Activated T-helper 1 cell treated with Interleukin-2 at 50 U/mL for 16 hours (primary cell): Measurements from ENCODE around the gene TEDC1.

Experiments used
- DNase-seq: peaks from one replicate; pipeline ENCODE4 v3.0.0-alpha.2; 2020; ENCODE audit warnings: low read depth

The TEDC1 gene, protein sequence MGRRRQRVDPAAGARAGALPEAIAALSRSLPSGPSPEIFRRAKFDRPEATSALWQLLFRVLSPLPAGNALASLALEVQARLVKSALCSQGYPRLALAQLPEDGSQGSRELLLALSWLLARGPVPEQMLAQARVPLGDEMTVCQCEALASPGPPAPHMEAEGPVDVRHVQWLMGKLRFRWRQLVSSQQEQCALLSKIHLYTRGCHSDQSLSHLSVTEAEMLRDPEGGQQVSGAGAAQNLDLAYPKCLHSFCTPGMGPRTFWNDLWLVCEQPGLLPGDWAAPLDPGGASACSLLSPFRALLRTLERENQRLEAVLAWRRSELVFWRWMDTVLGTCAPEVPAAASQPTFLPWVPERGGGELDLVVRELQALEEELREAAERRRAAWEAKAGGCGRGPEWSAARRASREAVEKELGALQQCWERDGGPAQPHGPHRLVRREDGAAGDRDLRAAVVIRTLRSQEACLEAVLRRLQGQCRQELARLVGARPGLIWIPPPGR

DNA sequence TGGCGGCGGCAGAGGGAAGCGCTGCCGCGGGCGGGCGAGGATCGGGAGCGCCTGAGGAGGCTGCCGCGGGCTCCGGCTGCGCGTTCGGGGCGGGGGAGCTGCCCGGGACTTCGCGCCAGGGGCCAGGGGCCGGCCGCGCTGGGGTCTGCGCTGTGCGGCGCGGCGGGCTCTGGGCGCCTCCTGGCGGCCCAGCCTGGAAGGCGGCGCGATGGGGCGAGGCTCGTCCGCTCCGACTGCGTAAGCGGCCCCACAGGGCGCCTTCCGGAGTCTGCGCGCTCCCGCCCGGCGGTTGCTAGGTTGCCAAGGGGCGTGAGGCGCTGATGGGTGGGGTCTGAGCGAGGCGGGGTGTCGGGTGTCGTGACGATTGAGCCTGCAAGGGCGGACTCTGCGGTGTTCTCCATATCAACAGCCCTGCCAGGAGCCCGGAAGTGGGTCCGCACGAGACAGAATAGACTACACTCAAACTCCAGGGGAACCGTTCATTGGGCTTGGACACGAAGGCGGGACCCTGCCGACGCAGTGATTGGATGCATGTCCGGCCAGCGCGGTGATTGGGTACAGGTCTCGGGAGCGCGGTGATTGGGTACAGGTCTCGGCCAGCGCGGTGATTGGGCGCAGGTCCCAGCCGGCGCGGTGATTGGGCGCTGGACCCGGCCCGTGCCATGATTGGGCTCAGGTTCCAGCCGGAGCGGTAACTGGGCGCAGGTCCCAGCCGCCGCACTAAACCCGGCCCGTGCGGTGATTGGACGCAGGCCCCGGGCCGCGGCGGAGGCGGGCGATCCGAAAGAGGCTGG is at the start of gene TEDC1:
TSS of gene TEDC1 (plus strand) at position 675 of the 794 bp plus-strand sequence. CDS start 130 bp downstream, outside the sequence.
- DNase-seq, result peak; percentile 98

DNA sequence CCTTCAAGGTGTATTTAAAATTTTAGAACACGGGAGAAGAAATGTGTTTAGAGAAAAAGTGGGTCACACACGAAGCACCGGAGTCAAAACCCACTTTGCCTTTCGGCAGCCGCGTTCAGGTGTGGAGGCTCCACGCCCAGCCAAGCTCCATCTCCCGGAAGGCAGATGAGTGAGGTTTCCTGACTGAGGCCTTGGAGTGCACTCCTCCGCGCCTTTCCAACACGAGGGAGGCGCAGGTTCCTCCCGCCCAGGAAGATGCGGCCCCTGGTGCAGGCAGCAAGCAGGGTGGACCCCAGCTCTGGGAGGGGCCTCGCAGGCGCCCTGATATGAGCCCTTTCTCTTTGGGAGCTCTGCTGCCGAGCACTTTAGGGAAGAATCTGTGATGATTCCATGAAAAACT is 48.9 kb upstream of the TEDC1 start:
- DNase-seq, result no peak

DNA sequence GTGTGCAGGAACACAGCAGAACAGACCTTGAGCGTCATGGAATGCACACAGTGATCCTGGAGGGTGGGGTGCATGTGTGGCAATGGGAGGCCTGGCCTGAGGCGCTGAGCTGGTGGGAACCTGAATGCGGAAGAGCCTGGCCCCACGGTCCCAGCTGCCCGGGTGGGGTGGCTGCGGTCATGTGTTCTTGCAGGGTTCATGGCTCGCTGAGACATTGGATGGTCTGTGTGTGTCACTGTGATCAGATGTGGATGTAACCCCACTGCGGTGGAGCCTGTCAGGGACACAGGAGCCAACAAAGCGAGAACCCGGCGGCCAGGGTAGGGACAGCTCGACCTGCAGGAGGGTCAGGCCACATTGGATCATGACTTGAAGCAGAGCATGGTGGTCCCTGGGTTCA is 48.2 kb upstream of the TEDC1 start:
- DNase-seq, result no peak

DNA sequence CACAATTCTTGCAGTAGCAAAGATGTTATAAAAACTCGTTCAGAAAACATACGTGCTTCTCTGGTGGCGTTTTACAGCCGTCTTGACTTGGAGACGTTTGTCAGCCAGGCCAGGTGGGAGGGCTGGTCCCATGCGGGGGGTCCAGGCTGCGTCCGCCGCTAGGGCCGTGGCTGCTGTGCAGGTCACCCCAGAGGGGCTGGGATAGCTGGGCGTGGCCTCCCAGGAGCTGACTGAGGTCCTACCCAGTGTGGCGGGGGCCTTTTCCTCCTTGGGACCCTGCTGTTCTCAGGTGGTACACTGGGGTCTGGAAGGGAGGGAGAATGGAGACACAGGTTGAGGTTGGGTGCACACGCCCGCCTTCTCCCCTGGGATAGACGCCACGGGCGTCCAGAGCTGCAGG is 46.2 kb upstream of the TEDC1 start:
- DNase-seq, result no peak

DNA sequence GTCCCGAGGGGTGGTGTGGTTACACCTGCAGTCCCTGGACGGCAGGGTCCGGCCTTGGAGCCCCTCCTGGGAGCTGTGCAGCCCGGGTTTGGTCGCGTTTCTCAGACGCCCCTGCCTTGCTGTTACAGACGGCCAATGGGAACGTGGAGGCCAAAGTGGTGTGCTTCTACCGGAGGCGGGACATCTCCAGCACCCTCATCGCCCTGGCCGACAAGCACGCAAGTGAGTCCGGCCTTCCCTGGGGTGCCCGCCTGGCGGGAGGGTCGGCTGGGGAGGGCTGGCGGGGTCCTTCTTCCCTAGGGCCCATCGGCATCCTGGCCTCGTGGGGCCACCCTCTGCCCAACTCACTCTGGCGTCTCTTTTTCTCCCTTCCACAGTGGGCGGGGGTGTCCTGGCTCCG is 45.8 kb upstream of the TEDC1 start:
- no peak for DNase-seq

DNA sequence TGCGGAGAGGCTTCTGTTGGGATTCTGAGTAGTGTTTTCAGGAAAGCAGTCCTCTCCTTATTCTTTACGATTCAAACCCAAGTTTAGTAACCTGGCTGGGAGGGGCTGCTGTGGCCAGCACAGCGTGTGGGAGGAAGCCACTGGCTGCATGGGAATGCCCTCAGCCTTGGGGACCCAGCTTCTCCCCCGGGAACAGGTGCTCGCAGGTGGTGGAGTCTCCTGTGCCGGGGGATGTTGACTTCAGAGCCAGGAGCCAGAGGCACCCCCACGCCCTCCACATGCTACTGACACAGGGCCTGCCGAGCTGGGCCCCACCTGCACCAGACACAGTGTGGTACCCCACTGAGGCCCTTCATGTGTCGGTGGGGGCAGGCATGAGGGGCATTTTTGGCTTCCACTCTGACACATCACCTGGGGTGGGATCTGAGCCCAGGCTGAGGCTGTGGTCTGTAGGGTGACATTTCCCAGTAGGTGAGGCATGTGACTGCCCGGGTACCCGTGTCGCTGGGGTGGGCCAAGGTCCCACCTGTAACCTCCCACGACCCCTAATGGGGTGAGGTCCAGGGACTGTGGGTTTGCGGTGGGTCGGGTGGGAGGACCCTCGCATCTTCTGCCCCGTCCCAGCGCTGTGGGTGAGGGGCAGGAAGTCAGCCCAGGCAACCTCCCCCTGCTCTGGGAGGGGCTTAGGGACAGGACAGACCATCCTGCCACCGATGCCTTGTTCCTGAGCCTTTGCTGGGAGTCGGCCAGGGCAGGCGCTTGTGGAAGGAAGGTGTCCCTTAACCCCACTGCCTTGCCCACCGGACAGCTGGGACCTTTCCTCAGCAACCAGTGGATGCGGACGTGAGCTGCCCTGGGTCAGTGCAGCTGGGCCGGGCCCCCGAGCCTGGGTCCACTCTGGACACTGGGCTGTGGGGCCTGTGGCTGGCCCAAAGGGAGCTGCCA is 44.9 kb upstream of the TEDC1 start:
- no peak for DNase-seq

DNA sequence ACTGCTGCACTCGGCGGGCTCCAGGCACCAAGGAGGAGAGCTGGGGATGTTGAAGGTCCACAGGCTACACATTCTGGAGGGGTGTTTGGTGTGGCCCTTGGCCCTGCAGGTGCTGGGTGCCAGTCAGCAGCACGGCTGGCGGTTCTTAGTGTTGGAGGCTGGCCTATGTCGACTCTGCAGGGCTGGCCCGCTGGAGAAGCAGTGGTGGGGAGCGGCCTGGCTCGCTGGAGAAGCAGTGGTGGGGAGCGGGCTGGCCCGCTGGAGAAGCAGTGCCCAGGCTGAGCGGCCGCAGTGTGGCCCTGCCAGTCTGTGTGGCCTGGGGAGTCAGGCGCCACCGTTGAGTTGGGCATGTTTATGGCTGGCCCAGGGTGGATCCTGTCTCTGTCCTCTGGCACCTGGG is 44.1 kb upstream of the TEDC1 start:
- DNase-seq, result no peak

DNA sequence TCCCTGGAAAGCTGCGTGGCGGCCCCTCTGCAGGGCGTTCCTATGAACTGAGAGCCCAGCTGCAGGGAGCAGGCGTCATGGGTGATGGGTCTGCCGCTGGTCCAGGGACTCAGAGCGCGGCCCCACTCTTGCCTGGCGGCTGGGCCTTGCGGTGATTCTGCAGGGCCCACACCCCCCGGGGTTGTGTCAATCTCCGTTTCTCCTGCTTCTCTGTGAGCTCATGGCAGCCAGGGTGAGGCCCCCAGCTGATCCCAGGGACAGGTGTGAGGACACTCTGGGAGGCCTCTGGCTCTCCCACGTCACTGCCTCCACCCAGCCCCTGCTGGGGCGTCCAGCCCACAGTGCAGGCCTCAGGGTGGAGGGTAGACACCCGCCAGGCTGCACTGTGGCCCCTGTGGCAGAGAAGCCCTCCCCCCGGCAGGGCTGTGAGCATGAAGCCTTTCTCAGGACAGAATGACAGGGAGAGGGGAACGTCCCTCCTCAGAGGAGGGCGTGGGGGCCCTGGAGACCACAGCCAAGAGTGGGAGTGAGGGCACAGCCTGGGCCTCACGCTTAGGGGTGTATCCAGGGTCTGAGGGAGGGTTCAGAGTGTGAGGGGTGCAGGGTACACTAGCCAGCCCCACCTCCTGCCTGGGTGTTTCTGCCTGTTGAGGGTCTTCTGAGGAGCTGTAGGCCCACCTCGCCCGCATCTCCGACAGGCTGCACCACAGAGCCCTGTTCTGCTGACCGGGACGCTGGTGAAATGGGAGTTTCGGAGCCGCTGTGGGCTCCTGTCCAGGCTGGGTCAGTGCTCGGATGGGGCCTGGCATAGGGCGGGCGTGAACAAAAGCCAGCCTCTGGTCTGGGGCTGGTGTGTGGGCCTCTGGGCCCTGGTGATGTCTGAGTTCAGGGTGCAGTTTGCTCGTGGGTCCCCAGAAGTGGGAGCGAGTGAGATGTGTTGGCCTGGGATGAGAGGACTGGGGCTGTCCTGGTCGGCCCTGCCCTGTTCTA is 43.1 kb upstream of the TEDC1 start:
- DNase-seq, result no peak

DNA sequence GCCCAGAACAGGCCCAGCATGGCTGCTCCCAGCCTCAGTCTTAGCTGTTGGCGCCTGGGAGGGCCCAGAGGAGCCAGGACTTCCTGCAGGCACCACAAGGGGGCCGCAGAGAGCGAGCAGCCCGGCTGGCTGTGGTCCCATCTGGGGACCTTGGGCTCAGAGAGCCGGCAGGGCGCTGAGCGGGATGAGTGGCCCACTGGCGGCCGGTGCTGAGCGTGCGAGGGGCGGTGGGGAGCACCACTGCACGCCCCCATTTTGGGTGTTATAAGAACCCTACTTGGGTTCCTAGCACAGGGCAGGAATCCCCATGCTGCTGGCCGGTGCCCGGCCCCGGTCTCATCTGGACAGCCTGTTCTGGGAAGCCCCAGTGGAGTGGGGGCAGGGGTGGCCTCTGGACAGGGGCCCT is 42.3 kb upstream of the TEDC1 start:
- DNase-seq, result peak; percentile 48

DNA sequence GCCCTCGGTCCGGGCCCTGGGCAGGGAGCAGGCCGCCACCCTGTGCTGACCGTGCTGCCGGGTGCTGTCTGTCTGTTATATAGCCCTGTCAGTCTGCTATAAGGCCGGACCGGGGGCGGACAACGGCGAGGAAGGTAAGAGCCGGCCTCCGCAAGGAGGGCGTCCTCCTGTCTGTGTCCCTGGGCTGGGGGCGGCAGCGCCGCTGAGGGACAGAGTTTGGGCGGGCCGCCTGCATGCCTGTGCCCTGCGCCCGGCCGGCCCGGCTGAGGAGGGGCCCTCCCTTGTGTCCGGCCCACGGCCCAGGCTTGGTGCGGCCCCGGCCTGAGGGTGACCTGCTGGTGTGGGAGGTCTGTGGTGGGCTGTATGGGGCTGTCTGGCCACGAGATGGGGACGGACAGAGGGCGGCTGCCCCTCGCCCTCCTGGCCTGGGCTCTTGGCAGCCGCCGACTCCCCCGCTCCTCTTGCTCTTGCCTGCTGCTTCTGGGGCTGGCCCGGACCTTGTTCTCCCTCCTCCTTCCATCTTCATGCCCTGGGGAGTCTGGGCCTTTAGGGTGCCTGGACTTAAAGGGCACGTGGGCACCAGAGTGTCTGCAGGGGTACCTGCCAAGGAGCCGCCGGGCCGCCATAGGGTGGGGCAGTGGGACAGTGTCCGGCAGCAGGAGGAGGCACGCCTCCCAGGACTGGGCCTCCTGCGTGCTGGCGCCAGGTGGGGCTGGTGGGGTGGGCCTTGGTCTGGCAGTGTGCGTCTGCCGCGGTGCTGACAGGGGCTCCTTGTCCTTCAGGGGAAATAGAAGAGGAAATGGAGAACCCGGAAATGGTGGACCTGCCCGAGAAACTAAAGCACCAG is 41.5 kb upstream of the TEDC1 start:
- no peak for DNase-seq

DNA sequence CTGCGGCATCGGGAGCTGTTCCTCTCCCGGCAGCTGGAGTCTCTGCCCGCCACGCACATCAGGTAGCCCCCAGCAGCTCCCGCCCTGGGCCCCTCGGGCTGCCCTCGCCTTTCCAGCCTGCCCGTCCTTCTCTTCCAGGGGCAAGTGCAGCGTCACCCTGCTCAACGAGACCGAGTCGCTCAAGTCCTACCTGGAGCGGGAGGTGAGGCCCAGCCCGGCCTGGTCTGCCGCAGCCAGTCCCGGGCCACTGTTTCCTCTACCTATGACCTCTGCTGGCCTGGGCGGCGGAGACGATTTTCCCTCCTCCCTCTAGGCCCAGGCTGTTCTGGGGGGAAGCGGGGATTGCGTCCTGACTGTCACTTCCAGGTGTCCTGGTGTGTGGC is 40.9 kb upstream of the TEDC1 start:
- no peak for DNase-seq

DNA sequence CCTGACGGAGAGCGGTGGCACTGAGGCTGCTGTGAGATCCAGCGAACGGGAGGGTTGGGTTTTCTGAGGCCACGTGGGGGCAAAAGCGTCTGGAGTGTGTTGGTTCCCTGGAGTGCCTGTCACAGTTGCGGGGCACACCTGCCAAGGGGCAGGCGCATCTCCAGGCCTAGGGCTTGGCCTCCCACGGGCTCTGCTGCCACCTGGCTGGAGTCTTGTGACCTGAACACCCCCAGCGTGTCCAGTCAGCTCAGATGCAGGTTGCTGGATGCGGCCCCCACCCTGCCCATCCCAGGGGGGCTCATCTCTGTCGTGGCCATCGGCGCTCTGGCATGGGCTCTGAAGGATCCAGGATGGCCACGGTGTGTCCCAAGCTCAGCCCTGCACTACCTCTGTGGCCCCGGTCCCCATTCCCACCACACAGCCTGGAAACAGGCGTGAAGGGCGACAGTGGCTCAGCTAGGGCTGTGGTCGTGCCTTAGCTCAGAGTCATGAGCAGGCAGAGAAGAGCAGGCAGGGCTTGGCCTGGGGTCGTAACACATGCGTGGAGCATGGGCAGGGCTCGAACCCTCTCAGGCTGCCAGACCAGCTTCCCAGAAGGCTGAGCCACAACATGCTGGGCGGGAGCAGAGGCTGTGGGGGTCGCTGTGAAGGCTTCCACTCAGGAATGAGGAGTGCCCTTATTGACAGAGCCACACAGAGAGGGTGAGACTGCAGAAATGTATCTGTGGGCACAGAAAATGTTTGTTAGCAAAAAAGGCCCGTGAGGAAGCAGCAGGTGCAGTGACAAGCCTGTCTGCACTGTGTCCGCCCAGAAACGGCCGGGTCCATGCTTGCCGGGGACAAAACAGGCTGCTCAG is 40.0 kb upstream of the TEDC1 start:
- DNase-seq, result no peak

DNA sequence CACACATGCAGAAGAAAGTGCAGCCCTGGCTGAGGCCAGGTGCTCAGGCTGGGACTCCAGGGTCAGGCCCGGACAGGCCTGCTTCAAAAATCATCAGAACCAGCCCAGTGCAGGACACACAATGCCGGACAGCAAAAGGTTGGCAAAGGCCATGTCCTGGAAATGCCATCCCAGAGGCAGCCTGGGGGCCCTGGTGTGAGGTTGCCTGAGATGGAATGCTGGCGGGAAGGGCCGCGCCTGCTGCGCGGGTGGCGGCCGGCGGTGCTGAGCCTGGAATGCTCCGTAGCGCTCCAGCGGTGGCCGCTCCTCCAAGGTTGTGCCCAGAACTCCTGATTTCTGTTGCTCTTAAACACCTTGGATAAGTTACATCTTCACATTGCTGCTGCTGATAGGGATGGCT is 38.1 kb upstream of the TEDC1 start:
- no peak for DNase-seq

DNA sequence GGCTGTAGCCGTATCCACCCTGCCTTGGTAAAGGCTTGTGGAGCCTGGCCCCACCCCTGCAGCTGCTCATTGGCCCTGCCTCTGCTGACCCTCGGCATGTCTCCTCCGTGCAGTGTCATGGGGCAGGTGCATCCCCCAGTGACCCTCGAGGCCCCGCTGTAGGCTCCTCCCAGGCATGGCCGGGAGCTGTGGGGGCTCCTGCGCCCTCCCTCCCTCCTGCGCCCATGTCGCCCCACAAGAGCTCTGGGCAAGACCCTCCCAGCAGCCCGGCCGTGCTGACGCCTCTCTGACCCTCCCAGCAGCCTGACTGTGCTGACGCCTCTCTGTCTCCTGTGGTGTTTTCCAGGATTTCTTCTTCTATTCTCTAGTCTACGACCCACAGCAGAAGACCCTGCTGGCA is 37.2 kb upstream of the TEDC1 start:
- no peak for DNase-seq

DNA sequence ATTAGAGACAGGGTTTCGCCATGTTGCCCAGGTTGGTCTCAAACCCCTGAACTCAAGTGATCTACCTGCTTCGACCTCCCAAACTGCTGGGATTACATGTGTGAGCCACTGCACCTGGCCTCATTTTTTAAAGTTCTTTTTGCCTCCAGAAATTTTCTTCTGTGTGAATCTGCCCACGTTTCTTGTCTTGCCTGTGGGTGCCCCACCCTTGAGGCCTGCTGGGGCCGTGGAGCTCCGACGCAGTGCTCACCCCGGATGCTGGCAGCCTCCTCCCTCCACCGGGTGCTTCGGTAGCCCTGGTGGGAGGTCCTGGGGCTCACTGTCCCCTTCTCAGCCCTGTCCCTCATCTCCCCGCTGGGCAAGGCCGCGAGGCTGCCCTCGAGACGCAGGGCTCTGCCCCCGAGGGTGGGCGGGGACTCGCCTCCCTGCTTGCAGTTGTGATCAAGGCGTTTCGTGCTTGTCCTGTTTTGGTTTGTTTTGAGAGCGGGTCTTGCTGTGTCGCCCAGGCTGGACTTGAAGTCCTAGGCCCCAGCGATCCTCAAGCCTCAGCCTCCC is 35.9 kb upstream of the TEDC1 start:
- DNase-seq, result no peak

DNA sequence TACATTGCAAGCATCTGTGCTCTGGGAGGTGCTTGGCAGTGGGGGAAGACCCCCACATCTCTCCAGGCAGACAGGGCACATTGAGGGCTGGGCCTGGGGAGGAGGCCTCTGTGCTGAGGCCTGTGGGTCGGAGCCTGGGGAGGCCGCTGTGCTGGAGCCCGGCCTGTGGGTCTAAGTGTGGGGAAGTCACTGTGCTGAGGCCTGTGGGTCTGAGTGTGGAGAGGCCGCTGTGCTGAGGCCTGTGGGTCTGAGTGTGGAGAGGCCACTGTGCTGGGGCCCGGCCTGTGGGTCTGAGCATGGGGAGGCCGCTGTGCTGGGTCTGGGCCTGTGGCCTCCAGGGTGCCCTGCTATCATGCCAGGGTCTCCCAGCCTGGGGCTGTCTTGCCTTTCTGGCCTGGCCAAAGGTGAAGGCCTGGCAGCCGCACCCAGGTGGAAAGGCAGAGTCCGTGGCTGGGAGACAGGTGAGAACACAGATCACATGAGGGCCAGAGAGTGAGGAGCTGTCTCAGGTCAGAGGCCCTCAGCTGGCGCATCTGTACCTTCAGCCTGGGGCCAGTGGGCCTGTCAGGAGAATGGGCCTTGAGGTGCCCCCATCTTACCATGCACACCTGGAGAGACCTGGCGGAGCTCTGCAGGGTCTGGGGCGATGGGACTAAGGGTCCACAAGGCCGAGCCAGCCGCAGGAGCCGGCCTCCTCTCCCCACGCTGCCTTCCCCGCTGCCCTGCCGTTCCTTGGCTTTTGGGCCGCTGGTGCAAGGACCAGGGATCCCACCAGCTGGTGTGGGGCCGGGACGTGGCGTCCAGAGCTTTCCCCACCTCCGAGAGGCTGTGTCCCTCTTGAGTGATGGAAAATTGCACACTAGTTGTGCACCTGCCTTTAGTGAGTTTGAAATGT is 35.0 kb upstream of the TEDC1 start:
- DNase-seq, result no peak

DNA sequence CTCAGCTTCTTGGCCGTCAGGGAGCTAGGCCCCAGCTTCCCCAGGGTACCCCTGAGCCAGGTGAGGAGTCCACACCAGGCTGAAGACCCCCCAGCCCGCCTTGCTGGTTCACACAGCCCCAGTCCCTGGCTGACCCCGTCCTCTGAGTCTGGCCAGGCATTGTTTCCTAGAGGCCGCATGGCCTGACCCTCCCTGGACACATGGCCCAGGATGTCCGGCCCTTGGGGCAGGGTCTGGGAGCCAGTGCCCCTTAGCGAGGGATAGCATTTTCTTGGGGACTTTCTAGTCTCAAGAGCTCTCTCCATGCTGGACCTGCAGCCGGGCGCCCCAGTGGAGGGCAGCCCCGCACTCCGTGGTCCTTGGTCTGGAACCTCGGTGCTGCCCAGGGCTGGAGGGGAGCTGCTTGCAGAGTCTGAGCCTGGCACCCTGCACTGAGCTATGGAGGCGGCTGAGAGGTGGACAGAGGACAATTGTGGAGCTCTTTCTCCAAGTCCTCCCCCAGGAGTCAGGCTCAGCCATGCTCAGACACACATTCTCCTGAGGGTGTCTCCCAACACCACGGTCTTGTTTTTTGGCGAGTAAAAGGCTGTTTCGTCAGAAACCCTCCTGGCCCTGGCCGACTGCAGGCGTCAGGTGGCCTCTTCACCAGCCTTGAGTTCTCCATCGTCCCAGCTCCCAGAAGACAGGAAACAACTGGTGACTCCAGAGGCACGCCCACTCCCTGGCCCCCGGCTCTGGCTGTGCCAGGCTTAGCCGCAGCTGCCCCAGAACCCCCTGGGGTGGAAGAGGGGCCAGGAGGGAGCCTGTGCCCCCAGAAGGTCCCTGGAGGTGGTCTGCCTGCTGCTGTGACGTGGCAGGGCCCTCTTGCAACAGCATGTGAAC is 34.1 kb upstream of the TEDC1 start:
- DNase-seq, result no peak
